WTC11 (cell line): Measurements from ENCODE around the gene MYOG. TPM values are rescaled to one million over a fixed set of nuclear protein-coding genes. Genes with fewer than 3 reads are reported as not detected.

Source experiments
- ATAC-seq: fragments of 200-7000 bp; cut with Tn5 transposase; 2 replicates; pipeline ENCODE4 v1.10.0; 2021; ENCODE audit warnings: mild to moderate bottlenecking, moderate library complexity
- CTCF ChIA-PET: fragments of 300-600 bp; sonication (Branson Sonifier 250); formaldehyde crosslinking; loops from one replicate; lab custom pipeline; 2021; ENCODE audit warnings: antibody characterized with exemption; lab: Charles Lee
- POLR2A ChIA-PET: fragments of 350-600 bp; sonication (Branson Sonifier 250); formaldehyde crosslinking; loops from one replicate; lab custom pipeline; 2021; ENCODE audit warnings: antibody characterized with exemption; lab: Charles Lee
- DNase-seq: peaks from one replicate; pipeline ENCODE4 v3.0.0; 2021; ENCODE audit warnings: low spot score
- H3K27ac Mint-ChIP-seq: 2 replicates; pipeline ENCODE4 v1.8.0; 2021; ENCODE audit warnings: mixed read lengths
- H3K27me3 Mint-ChIP-seq: 2 replicates; pipeline ENCODE4 v1.8.0; 2021; ENCODE audit warnings: low read depth, mild to moderate bottlenecking, moderate library complexity, mixed read lengths
- H3K36me3 Mint-ChIP-seq: 2 replicates; pipeline ENCODE4 v1.8.0; 2021; ENCODE audit warnings: mixed read lengths
- H3K4me1 Mint-ChIP-seq: 2 replicates; pipeline ENCODE4 v1.8.0; 2022; ENCODE audit warnings: mixed read lengths
- H3K4me3 Mint-ChIP-seq: 2 replicates; pipeline ENCODE4 v1.8.0; 2021; ENCODE audit warnings: mild to moderate bottlenecking, moderate library complexity, mixed read lengths
- H3K9me3 Mint-ChIP-seq: 2 replicates; pipeline ENCODE4 v1.8.0; 2021; ENCODE audit warnings: mixed read lengths
- ATF2 ChIP-seq: sonication (generic); formaldehyde crosslinking; IDR thresholded peaks from 2 replicates; pipeline ENCODE4 v1.8.1; 2022; ENCODE audit warnings: low read depth, missing genetic modification reagents, borderline replicate concordance
- CDX4 ChIP-seq: fragments of 250-450 bp; sonication (Bioruptor Pico); IDR thresholded peaks from 2 replicates; pipeline ENCODE4 v1.9.0; 2021; ENCODE audit warnings: moderate library complexity, mild to moderate bottlenecking, inconsistent platforms, borderline replicate concordance
- CREM ChIP-seq: sonication (generic); formaldehyde crosslinking; IDR thresholded peaks from 2 replicates; pipeline ENCODE4 v1.8.1; 2022; ENCODE audit warnings: mild to moderate bottlenecking, missing genetic modification reagents, moderate library complexity
- EMX1 ChIP-seq: fragments of 250-450 bp; sonication (Bioruptor Pico); IDR thresholded peaks from 2 replicates; pipeline ENCODE4 v1.8.0; 2021; ENCODE audit warnings: mild to moderate bottlenecking
- FOXJ3 ChIP-seq: sonication (generic); formaldehyde crosslinking; IDR thresholded peaks from 2 replicates; pipeline ENCODE4 v1.9.0; 2021; ENCODE audit warnings: missing genetic modification reagents, mild to moderate bottlenecking, borderline replicate concordance
- IRF1 ChIP-seq: sonication (generic); formaldehyde crosslinking; IDR thresholded peaks from 2 replicates; pipeline ENCODE4 v1.8.0; 2023; ENCODE audit warnings: missing genetic modification reagents
- NR1H2 ChIP-seq: sonication (generic); formaldehyde crosslinking; IDR thresholded peaks from 2 replicates; pipeline ENCODE4 v1.9.0; 2021; ENCODE audit warnings: mild to moderate bottlenecking, moderate library complexity, missing genetic modification reagents
- OVOL2 ChIP-seq: fragments of 250-450 bp; sonication (Bioruptor Pico); IDR thresholded peaks from 2 replicates; pipeline ENCODE4 v1.9.0; 2021; ENCODE audit warnings: mild to moderate bottlenecking, borderline replicate concordance
- PRRX2 ChIP-seq: fragments of 250-450 bp; sonication (Bioruptor Pico); IDR thresholded peaks from 2 replicates; pipeline ENCODE4 v1.8.0; 2021; ENCODE audit warnings: mild to moderate bottlenecking
- RORB ChIP-seq: fragments of 250-450 bp; sonication (Bioruptor Pico); IDR thresholded peaks from 2 replicates; pipeline ENCODE4 v1.9.0; 2021; ENCODE audit warnings: mild to moderate bottlenecking
- SMAD3 ChIP-seq: sonication (generic); formaldehyde crosslinking; IDR thresholded peaks from 2 replicates; pipeline ENCODE4 v1.8.0; 2022; ENCODE audit warnings: missing genetic modification reagents, mild to moderate bottlenecking, borderline replicate concordance
- SP1 ChIP-seq: sonication (generic); formaldehyde crosslinking; conservative IDR thresholded peaks from 2 replicates; pipeline ENCODE4 v1.8.1; 2022; ENCODE audit warnings: missing genetic modification reagents
- ZMAT4 ChIP-seq: fragments of 250-450 bp; sonication (Bioruptor Pico); IDR thresholded peaks from 2 replicates; pipeline ENCODE4 v1.9.0; 2021; ENCODE audit warnings: mild to moderate bottlenecking
- ZNF121 ChIP-seq: sonication (generic); formaldehyde crosslinking; IDR thresholded peaks from 2 replicates; pipeline ENCODE4 v1.8.0; 2023; ENCODE audit warnings: missing genetic modification reagents
- ZNF219 ChIP-seq: sonication (generic); formaldehyde crosslinking; IDR thresholded peaks from 2 replicates; pipeline ENCODE4 v1.8.0; 2023; ENCODE audit warnings: missing genetic modification reagents, mild to moderate bottlenecking, borderline replicate concordance
- ZNF317 ChIP-seq: sonication (generic); formaldehyde crosslinking; IDR thresholded peaks from 2 replicates; pipeline ENCODE4 v1.8.1; 2023; ENCODE audit warnings: low read depth, mild to moderate bottlenecking, moderate library complexity, missing genetic modification reagents, borderline replicate concordance
- ZNF423 ChIP-seq: fragments of 250-450 bp; sonication (Bioruptor Pico); IDR thresholded peaks from 2 replicates; pipeline ENCODE4 v2.1.2; 2022; ENCODE audit warnings: mild to moderate bottlenecking, moderate library complexity
- total RNA-seq: library from RNA; stranded (reverse); gene quantifications from 3 replicates; pipeline ENCODE4 v1.2.3, GENCODE V29; 2021

Gene MYOG
- total RNA-seq, 1 experiment from 2014 or later: not detected

GRCh38 chr1:203098445-203098844 lies 12.6 kb upstream of the MYOG start:
- no peaks in the 10 kb centered on the region for H3K4me1 Mint-ChIP-seq
- TF ChIP-seq CDX4 (no peak), FOXJ3 (no peak), RORB (CRISPR knock-in tag) (no peak), ZNF423 (CRISPR knock-in tag) (no peak), NR1H2 (CRISPR knock-in tag) (no peak), ZNF121 (no peak), OVOL2 (CRISPR knock-in tag) (no peak), ZNF219 (CRISPR knock-in tag) (no peak), CREM (CRISPR knock-in tag) (no peak)
- ChIA-PET CTCF (interaction anchor here (0.8 to 2.2 kb wide), 7 partner anchors 14 to 169 kb away, joined by 3 to 10 read pairs (median 4); no protein-coding TSS in a partner anchor), POLR2A (no interaction called here)
- peaks cover 20% of the 10 kb centered on the region for H3K36me3 Mint-ChIP-seq
- H3K27ac Mint-ChIP-seq: no peak overlapping the region
- peaks cover 6% of the 10 kb centered on the region for H3K27me3 Mint-ChIP-seq
- H3K4me3 Mint-ChIP-seq: no peak overlapping the region
- DNase-seq (no peak), ATAC-seq (no peak)
- H3K9me3 Mint-ChIP-seq: peaks cover 34% of the 10 kb centered on the region

GRCh38 chr1:203097001-203097400 lies 11.2 kb upstream of the MYOG start:
- no peak overlapping the region for H3K27ac Mint-ChIP-seq
- H3K27me3 Mint-ChIP-seq: peaks cover 4% of the 10 kb centered on the region
- peaks cover 20% of the 10 kb centered on the region for H3K36me3 Mint-ChIP-seq
- H3K4me1 Mint-ChIP-seq: no peaks in the 10 kb centered on the region
- H3K9me3 Mint-ChIP-seq: peaks cover 38% of the 10 kb centered on the region
- TF ChIP-seq ZMAT4 (CRISPR knock-in tag) (no peak), SP1 (CRISPR knock-in tag) (no peak), SMAD3 (CRISPR knock-in tag) (no peak)
- POLR2A ChIA-PET: no interaction called here
- ATAC-seq: no peak
- no peak for DNase-seq
- CTCF ChIA-PET: interaction anchor here (1.8 kb wide), 2 partner anchors 57 to 170 kb away, joined by 7 to 8 read pairs; no protein-coding TSS in a partner anchor
- no peak overlapping the region for H3K4me3 Mint-ChIP-seq

- H3K36me3 Mint-ChIP-seq: peaks cover 20% of the 10 kb centered on the region
- POLR2A ChIA-PET: no interaction called here
- H3K27me3 Mint-ChIP-seq: peaks cover 4% of the 10 kb centered on the region
- ATAC-seq (no peak), DNase-seq (no peak)
- no peak overlapping the region for H3K4me3 Mint-ChIP-seq
- H3K27ac Mint-ChIP-seq: no peak overlapping the region
- CTCF ChIA-PET: interaction anchor here (1.1 to 1.8 kb wide), 2 partner anchors 15 to 56 kb away, joined by 3 to 7 read pairs; no protein-coding TSS in a partner anchor
- TF ChIP-seq IRF1 (CRISPR knock-in tag) (no peak), RORB (CRISPR knock-in tag) (no peak), ATF2 (CRISPR knock-in tag) (no peak), ZNF423 (CRISPR knock-in tag) (no peak), PRRX2 (no peak)
- H3K9me3 Mint-ChIP-seq: peaks cover 38% of the 10 kb centered on the region
- H3K4me1 Mint-ChIP-seq: no peaks in the 10 kb centered on the region
Measured at GRCh38 chr1:203096566-203096965, 10.8 kb upstream of the MYOG start.

- Mint-ChIP-seq H3K27ac (no peak overlapping the region), H3K27me3 (peaks cover 4% of the 10 kb centered on the region), H3K36me3 (peaks cover 20% of the 10 kb centered on the region), H3K4me1 (peaks cover 6% of the 10 kb centered on the region), H3K4me3 (no peak overlapping the region), H3K9me3 (peaks cover 38% of the 10 kb centered on the region)
- POLR2A ChIA-PET: no interaction called here
- no peak for ATAC-seq
- no peak for TF ChIP-seq EMX1
- peak; percentile 91 for TF ChIP-seq ZNF317 (CRISPR knock-in tag)
- TF ChIP-seq ZNF219 (CRISPR knock-in tag): no peak
- CTCF ChIA-PET: interaction anchor here (1.8 kb wide), 1 partner anchor 55 kb away, joined by 7 read pairs; no protein-coding TSS in a partner anchor
- no peak for DNase-seq
Measured at GRCh38 chr1:203095061-203095690, 9.4 kb upstream of the MYOG start.
